HG02870 (cell line): Measurements from ENCODE around the gene TMEM271.
"Not testable (repeated sequence)": the region's sequence is repeated elsewhere in the genome, so short reads cannot be mapped to it uniquely, and the experiment has no call there.

Experiments
- ATAC-seq: cut with Tn5 transposase; IDR thresholded peaks from one replicate; pipeline ENCODE4 v1.9.1; 2021; ENCODE audit warnings: mild to moderate bottlenecking, moderate library complexity; ENCODE audit not compliant: unreplicated experiment

Gene TMEM271

GRCh38 chr4:566508-567295 is 9.4 kb downstream of the TMEM271 start:
- ATAC-seq: no peak

GRCh38 chr4:566035-566434 is 10.1 kb downstream of the TMEM271 start:
- no peak for ATAC-seq

- not testable (repeated sequence) for ATAC-seq
Measured at GRCh38 chr4:565614-566013, 10.5 kb downstream of the TMEM271 start.

GRCh38 chr4:562458-562857 is 13.6 kb downstream of the TMEM271 start:
- ATAC-seq: not testable (repeated sequence)

GRCh38 chr4:561426-561825 is 14.7 kb downstream of the TMEM271 start:
- no peak for ATAC-seq

GRCh38 chr4:560731-561291 is 15.3 kb downstream of the TMEM271 start:
- ATAC-seq: no peak

- no peak for ATAC-seq
Measured at GRCh38 chr4:560061-560460, 16.0 kb downstream of the TMEM271 start.

GRCh38 chr4:555566-556275 is 20.4 kb downstream of the TMEM271 start:
- no peak for ATAC-seq

- ATAC-seq: not testable (repeated sequence)
Measured at GRCh38 chr4:554793-555320, 21.2 kb downstream of the TMEM271 start.

GRCh38 chr4:552019-552418 is 24.1 kb downstream of the TMEM271 start:
- ATAC-seq: no peak

- ATAC-seq: not testable (repeated sequence)
Measured at GRCh38 chr4:550268-550667, 25.8 kb downstream of the TMEM271 start.

GRCh38 chr4:548976-549375 is 27.1 kb downstream of the TMEM271 start:
- no peak for ATAC-seq

GRCh38 chr4:545612-546011 is 30.5 kb downstream of the TMEM271 start:
- no peak for ATAC-seq

GRCh38 chr4:544386-545105 is 31.5 kb downstream of the TMEM271 start:
- ATAC-seq: no peak

- ATAC-seq: no peak
Measured at GRCh38 chr4:541271-541670, 34.8 kb downstream of the TMEM271 start.

- no peak for ATAC-seq
Measured at GRCh38 chr4:538542-539142, 37.5 kb downstream of the TMEM271 start.

GRCh38 chr4:537436-538264 is 38.4 kb downstream of the TMEM271 start:
- ATAC-seq: no peak

- no peak for ATAC-seq
Measured at GRCh38 chr4:536351-536972, 39.6 kb downstream of the TMEM271 start.

GRCh38 chr4:535924-536281 is 40.2 kb downstream of the TMEM271 start:
- ATAC-seq: no peak
